Right atrium auricular region (tissue), 2 donors: ENCODE data around the gene FGD5. TPM values are rescaled to one million over a fixed set of nuclear protein-coding genes. Genes with fewer than 3 reads are reported as not detected.

ENCODE experiments used
- DNase-seq: peaks from one replicate; pipeline ENCODE4 v3.0.0-alpha.2; 2019; ENCODE audit warnings: low spot score
- H3K27ac ChIP-seq, 2 donors: fragments of 200-600 bp; sonication (generic); 1 replicate in 1 of 2; 2 replicates in 1 of 2; pipeline ENCODE4 v1.5.1; 2016 to 2019
- H3K27me3 ChIP-seq, 2 donors: fragments of 200-600 bp; sonication (generic); one replicate each; pipeline versions ENCODE4 v1.5.1 to v1.6.0; 2017 to 2019
- H3K36me3 ChIP-seq: fragments of 200-600 bp; sonication (generic); one replicate; pipeline ENCODE4 v1.5.1; 2016
- H3K4me1 ChIP-seq, 2 donors: fragments of 200-600 bp; sonication (generic); one replicate each; pipeline versions ENCODE4 v1.5.1 to v1.6.0; 2017 to 2019
- H3K4me3 ChIP-seq, 2 donors: fragments of 200-600 bp; sonication (generic); 1 replicate in 1 of 2; 2 replicates in 1 of 2; pipeline ENCODE4 v1.5.1; 2017 to 2019; ENCODE audit warnings: mild to moderate bottlenecking in 1 of 2, moderate library complexity in 1 of 2
- H3K9me3 ChIP-seq, 2 donors: fragments of 200-600 bp; sonication (generic); one replicate each; pipeline ENCODE4 v1.5.1; 2019
- CTCF ChIP-seq, 2 donors: fragments of 200-600 bp; sonication (generic); IDR thresholded peaks; one replicate each; pipeline ENCODE4 v1.5.1; 2019; ENCODE audit warnings: antibody characterized with exemption in 2 of 2
- total RNA-seq, 2 donors: library from RNA; depleted of rRNA; stranded (reverse); fragments of >200 nt; gene quantifications; one replicate each; pipeline ENCODE4 v1.1.0, GENCODE V29; 2016

FGD5 gene
- total RNA-seq, 2 donors from 2014 or later, result 9.6 to 18.8 TPM

GRCh38 chr3:14947886-14948608, 129.3 kb downstream of the FGD5 start:
- no peaks in the 10 kb centered on the region for H3K9me3 ChIP-seq
- peak overlapping the region; percentile 65 to 84 for H3K4me3 ChIP-seq
- H3K27me3 ChIP-seq, result no peaks in the 10 kb centered on the region
- DNase-seq, result peak; percentile 96
- peak overlapping the region; percentile 93 to 99 for H3K27ac ChIP-seq
- no peak for TF ChIP-seq CTCF (IDR thresholded peaks at IDR 0.05)
- peaks cover 12% of the 10 kb centered on the region for H3K36me3 ChIP-seq
- peaks cover 0 to 28% of the 10 kb centered on the region in 2 donors for H3K4me1 ChIP-seq

GRCh38 chr3:14948609-14949038, 129.9 kb downstream of the FGD5 start:
- Histone ChIP-seq H3K4me3 (peak overlapping the region; percentile 65 to 84), H3K4me1 (peaks cover 0 to 28% of the 10 kb centered on the region in 2 donors), H3K36me3 (peaks cover 12% of the 10 kb centered on the region), H3K9me3 (no peaks in the 10 kb centered on the region), H3K27me3 (no peaks in the 10 kb centered on the region), H3K27ac (peak overlapping the region; percentile 93 to 99)
- no peak for TF ChIP-seq CTCF (IDR thresholded peaks at IDR 0.05)
- no peak for DNase-seq

GRCh38 chr3:14949126-14949525, 130.4 kb downstream of the FGD5 start:
- no peaks in the 10 kb centered on the region for H3K27me3 ChIP-seq
- no peak for TF ChIP-seq CTCF (IDR thresholded peaks at IDR 0.05)
- H3K4me1 ChIP-seq, result peaks cover 0 to 28% of the 10 kb centered on the region in 2 donors
- peaks cover 12% of the 10 kb centered on the region for H3K36me3 ChIP-seq
- no peaks in the 10 kb centered on the region for H3K9me3 ChIP-seq
- peak overlapping the region; percentile 65 to 84 for H3K4me3 ChIP-seq
- peak overlapping the region; percentile 93 to 99 for H3K27ac ChIP-seq
- no peak for DNase-seq

GRCh38 chr3:14950274-14950673, 131.5 kb downstream of the FGD5 start:
- H3K9me3 ChIP-seq, result no peaks in the 10 kb centered on the region
- no peak overlapping the region for H3K4me3 ChIP-seq
- H3K27me3 ChIP-seq, result no peaks in the 10 kb centered on the region
- H3K27ac ChIP-seq, result no peak overlapping the region
- TF ChIP-seq CTCF (IDR thresholded peaks at IDR 0.05), result no peak
- H3K36me3 ChIP-seq, result peaks cover 5% of the 10 kb centered on the region
- peaks cover 0 to 28% of the 10 kb centered on the region in 2 donors for H3K4me1 ChIP-seq
- DNase-seq, result no peak

- no peak for TF ChIP-seq CTCF (IDR thresholded peaks at IDR 0.05)
- Histone ChIP-seq H3K9me3 (no peaks in the 10 kb centered on the region), H3K27me3 (no peaks in the 10 kb centered on the region), H3K27ac (no peak overlapping the region), H3K4me1 (peaks cover 0 to 5% of the 10 kb centered on the region in 2 donors), H3K36me3 (no peaks in the 10 kb centered on the region), H3K4me3 (no peak overlapping the region)
- DNase-seq, result no peak
These were observed 138.4 kb downstream of the FGD5 start for GRCh38 chr3:14957153-14957552.
